GM12878 (cell line): ENCODE data around the gene PLCG2. TPM values are rescaled to one million over a fixed set of nuclear protein-coding genes. Genes with fewer than 3 reads are reported as not detected.

Experiments used
- ASH2L ChIP-seq: fragments of 300-600, 200-600 bp; sonication (generic); IDR thresholded peaks from 2 replicates; pipeline ENCODE4 v1.6.1; 2017; ENCODE audit warnings: low read depth, mild to moderate bottlenecking, borderline replicate concordance
- ATF7 ChIP-seq: fragments of 450-650 bp; IDR thresholded peaks from 2 replicates; pipeline ENCODE4 v1.6.1; 2016; ENCODE audit warnings: low read depth, mild to moderate bottlenecking
- BCL3 ChIP-seq: IDR thresholded peaks from 2 replicates; pipeline ENCODE4 v1.6.1; 2011; ENCODE audit warnings: borderline replicate concordance, low read depth, mild to moderate bottlenecking, moderate library complexity, low read length; ENCODE audit not compliant: insufficient read depth, poor library complexity, severe bottlenecking
- CUX1 ChIP-seq: IDR thresholded peaks from 2 replicates; pipeline ENCODE4 v1.6.1; 2012; ENCODE audit warnings: improper control_type of control experiment, low read depth, low read length; ENCODE audit not compliant: insufficient replicate concordance
- IKZF2 ChIP-seq, 2 experiments: fragments of 450-650 bp; IDR thresholded peaks; 2 replicates each; pipeline ENCODE4 v1.6.1; 2017; ENCODE audit warnings: mild to moderate bottlenecking in 2 of 2, moderate library complexity in 2 of 2
- IRF4 ChIP-seq: IDR thresholded peaks from 2 replicates; pipeline ENCODE4 v1.6.1; 2011; ENCODE audit warnings: low read depth, low read length
- MLLT1 ChIP-seq: fragments of 450-650 bp; IDR thresholded peaks from 2 replicates; pipeline ENCODE4 v1.6.1; 2016; ENCODE audit warnings: mild to moderate bottlenecking
- MTA2 ChIP-seq: fragments of 450-650 bp; IDR thresholded peaks from 2 replicates; pipeline ENCODE4 v1.6.1; 2016; ENCODE audit warnings: low read depth, mild to moderate bottlenecking, moderate library complexity
- MXI1 ChIP-seq: fragments of 150-350 bp; IDR thresholded peaks from 2 replicates; pipeline ENCODE4 v1.6.1; 2011; ENCODE audit warnings: low read depth, mild to moderate bottlenecking, inconsistent platforms, low read length, improper control_type of control experiment
- NR2C2 ChIP-seq: IDR thresholded peaks from 2 replicates; pipeline ENCODE4 v1.6.1; 2011; ENCODE audit warnings: borderline replicate concordance, low read depth; ENCODE audit not compliant: control insufficient read depth, insufficient read length
- PAX5 ChIP-seq: IDR thresholded peaks from 2 replicates; pipeline ENCODE4 v1.6.1; 2011; ENCODE audit warnings: low read depth, low read length, borderline replicate concordance
- POU2F2 ChIP-seq: IDR thresholded peaks from 3 replicates; pipeline ENCODE4 v1.6.1; 2011; ENCODE audit warnings: low read depth, mild to moderate bottlenecking, low read length, borderline replicate concordance
- RAD51 ChIP-seq: fragments of 450-650 bp; IDR thresholded peaks from 2 replicates; pipeline ENCODE4 v1.6.1; 2016; ENCODE audit warnings: moderate library complexity, mild to moderate bottlenecking, inconsistent platforms
- RB1 ChIP-seq: fragments of 450-650 bp; formaldehyde crosslinking; IDR thresholded peaks from 2 replicates; pipeline ENCODE4 v1.6.1; 2017; ENCODE audit warnings: mild to moderate bottlenecking, borderline replicate concordance
- RCOR1 ChIP-seq: conservative IDR thresholded peaks from 2 replicates; pipeline ENCODE4 v1.6.1; 2012; ENCODE audit warnings: low read depth, low read length, improper control_type of control experiment
- RELB ChIP-seq: fragments of 450-650 bp; IDR thresholded peaks from 2 replicates; pipeline ENCODE4 v1.6.1; 2017; ENCODE audit warnings: low read depth, mild to moderate bottlenecking, moderate library complexity
- SMARCA5 ChIP-seq: fragments of 450-650 bp; IDR thresholded peaks from 2 replicates; pipeline ENCODE4 v1.6.1; 2017; ENCODE audit warnings: mild to moderate bottlenecking
- TARDBP ChIP-seq: IDR thresholded peaks from 2 replicates; pipeline ENCODE4 v1.6.1; 2016; ENCODE audit warnings: borderline replicate concordance
- ZZZ3 ChIP-seq: IDR thresholded peaks from 2 replicates; pipeline ENCODE4 v1.6.1; 2011; ENCODE audit warnings: low read depth; ENCODE audit not compliant: control insufficient read depth, insufficient read length
- polyA plus RNA-seq, 11 experiments: library from polyadenylated mRNA; depleted of rRNA in 4 of 11; unstranded in 6 of 11; stranded (reverse) in 5 of 11; fragments of >200 nt; fragmentation: Nextera tagmentation in 4 of 11; fragmentation: Illumina TruSeq in 1 of 11; extraction: Ambion mirVana in 4 of 11; extraction: Trizol in 1 of 11; gene quantifications; 1 replicate in 1 of 11; 2 replicates in 10 of 11; pipeline versions ENCODE4 v1.2.1 to v1.2.3, GENCODE V29; 2011 to 2016; ENCODE audit warnings: inconsistent platforms in 2 of 11, missing spikeins in 2 of 11, low read depth in 1 of 11
- total RNA-seq, 4 experiments: library from RNA; depleted of rRNA in 3 of 4; stranded (reverse); fragments of >200 nt in 3 of 4; fragmentation: Illumina TruSeq in 1 of 4; extraction: Trizol in 1 of 4; gene quantifications; 2 replicates each; pipeline versions ENCODE4 v1.2.1 to v1.2.3, GENCODE V29; 2013 to 2021

Gene PLCG2
- total and polyA plus RNA-seq, 10 of the 15 experiments (the other 5 are each of a cell fraction or from before 2014, with no cell fraction given), result 47.6 to 256 (median 149) TPM

GRCh38 chr16:81838794-81839193, 59.7 kb downstream of the PLCG2 start (continued):
- TF ChIP-seq RELB, result peak; percentile 20; the same call in 1 of the 2 replicates
- no peak for TF ChIP-seq MLLT1
- TF ChIP-seq RB1, result no peak
- no peak for TF ChIP-seq ASH2L
- no peak for TF ChIP-seq TARDBP
- peak; percentile 63; the same call in 1 of the 2 replicates for TF ChIP-seq ATF7
- peak; percentile 92 for TF ChIP-seq MTA2
- TF ChIP-seq RAD51, result 0 out of 2 replicates have a peak, but pooled peaks have one; percentile 15
- peak; percentile 34 for TF ChIP-seq BCL3
- TF ChIP-seq PAX5, result peak; percentile 69; the same call in 1 of the 2 replicates
- TF ChIP-seq SMARCA5, result no peak
- no peak for TF ChIP-seq ZZZ3
- no peak for TF ChIP-seq NR2C2
- peak; percentile 91; the same call in 1 of the 2 replicates for TF ChIP-seq IRF4
- TF ChIP-seq RCOR1, result no peak
- TF ChIP-seq IKZF2 (IDR thresholded peaks at IDR 0.05), result peak; percentile 52 to 68; a peak in 3 of 4 replicates
- TF ChIP-seq MXI1, result no peak
- TF ChIP-seq CUX1, result no peak
- TF ChIP-seq POU2F2, result peak; percentile 82; the same call in 1 of the 3 replicates
